Coronary artery (tissue), 2 donors: ENCODE measurements around the gene TMPRSS7.
A peak's percentile ranks its signal among the peaks of the same experiment; 100 is the strongest.

Experiments used
- DNase-seq: peaks from one replicate; pipeline ENCODE4 v3.0.0-alpha.2; 2017; ENCODE audit warnings: low spot score
- H3K27ac ChIP-seq, 2 donors: fragments of 200-600 bp; sonication (generic); one replicate each; pipeline ENCODE4 v1.5.1; 2016 to 2019
- H3K4me3 ChIP-seq: fragments of 200-600 bp; sonication (generic); 2 replicates; pipeline ENCODE4 v1.5.1; 2016; ENCODE audit warnings: mild to moderate bottlenecking, moderate library complexity
- CTCF ChIP-seq: fragments of 200-600 bp; sonication (generic); IDR thresholded peaks from one replicate; pipeline ENCODE4 v1.5.1; 2019; ENCODE audit warnings: antibody characterized with exemption

The TMPRSS7 gene

GRCh38 chr3:112041321-112041720, 6.8 kb downstream of the TMPRSS7 start:
- TF ChIP-seq CTCF, result no peak
- Histone ChIP-seq H3K27ac (no peak overlapping the region), H3K4me3 (no peak overlapping the region)
- DNase-seq, result no peak

- Histone ChIP-seq H3K27ac (no peak overlapping the region), H3K4me3 (no peak overlapping the region)
- no peak for TF ChIP-seq CTCF
- no peak for DNase-seq
Observed at GRCh38 chr3:112042842-112043280, 8.3 kb downstream of the TMPRSS7 start.

GRCh38 chr3:112043621-112044201, 9.2 kb downstream of the TMPRSS7 start:
- Histone ChIP-seq H3K27ac (no peak overlapping the region), H3K4me3 (peak overlapping the region; percentile 44)
- TF ChIP-seq CTCF, result peak; percentile 72
- no peak for DNase-seq

GRCh38 chr3:112046599-112046998, 12.1 kb downstream of the TMPRSS7 start:
- TF ChIP-seq CTCF, result no peak
- no peak for DNase-seq
- H3K4me3 ChIP-seq, result no peak overlapping the region
- H3K27ac ChIP-seq, result no peak overlapping the region

- DNase-seq, result no peak
- Histone ChIP-seq H3K4me3 (no peak overlapping the region), H3K27ac (no peak overlapping the region)
- no peak for TF ChIP-seq CTCF
Observed at GRCh38 chr3:112047264-112047663, 12.7 kb downstream of the TMPRSS7 start.

- TF ChIP-seq CTCF, result no peak
- H3K4me3 ChIP-seq, result no peak overlapping the region
- DNase-seq, result no peak
- no peak overlapping the region for H3K27ac ChIP-seq
Observed at GRCh38 chr3:112048911-112049310, 14.4 kb downstream of the TMPRSS7 start.

GRCh38 chr3:112053229-112053628, 18.7 kb downstream of the TMPRSS7 start:
- DNase-seq, result no peak
- H3K27ac ChIP-seq, result no peak overlapping the region
- H3K4me3 ChIP-seq, result no peak overlapping the region
- no peak for TF ChIP-seq CTCF
